Urinary bladder (tissue), 4 donors: Measurements from ENCODE around the gene MYH7B. TPM values are rescaled to one million over a fixed set of nuclear protein-coding genes. Genes with fewer than 3 reads are reported as not detected.
A peak's percentile ranks its signal among the peaks of the same experiment; 100 is the strongest.

ENCODE experiments used
- DNase-seq: peaks from one replicate; pipeline ENCODE4 v3.0.0-alpha.2; 2015; ENCODE audit errors: extremely low spot score
- H3K27ac ChIP-seq: one replicate; pipeline ENCODE4 v1.5.1; 2013; ENCODE audit warnings: low read depth, mild to moderate bottlenecking, moderate library complexity
- H3K36me3 ChIP-seq: one replicate; pipeline ENCODE4 v1.6.1; 2013; ENCODE audit warnings: mild to moderate bottlenecking, moderate library complexity; ENCODE audit not compliant: insufficient read depth
- H3K4me1 ChIP-seq: one replicate; pipeline ENCODE4 v1.6.1; 2013; ENCODE audit warnings: mild to moderate bottlenecking, moderate library complexity; ENCODE audit not compliant: insufficient read depth
- H3K4me3 ChIP-seq: one replicate; pipeline ENCODE4 v1.5.1; 2013; ENCODE audit warnings: low read depth, low read length
- WGBS: extraction: QIAGEN DNeasy Blood & Tissue Kit; methylation state at CpG from one replicate; pipeline ENCODE4 v1.1.7; 2013; 5-methylcytosine and 5-hydroxymethylcytosine counted together
- polyA plus RNA-seq: library from polyadenylated mRNA; stranded (reverse); fragments of 200-250 nt; gene quantifications from one replicate; pipeline ENCODE4 v1.2.3, GENCODE V29; 2013
- total RNA-seq: library from RNA; depleted of rRNA; stranded (reverse); fragments of >200 nt; gene quantifications from one replicate; pipeline ENCODE4 v1.2.3, GENCODE V29; 2014
- donor health status: healthy with polysubstance abuse.
- donor health status: healthy.

MYH7B gene
- total and polyA plus RNA-seq, 2 donors: 0.81 to 4.3 TPM

DNA sequence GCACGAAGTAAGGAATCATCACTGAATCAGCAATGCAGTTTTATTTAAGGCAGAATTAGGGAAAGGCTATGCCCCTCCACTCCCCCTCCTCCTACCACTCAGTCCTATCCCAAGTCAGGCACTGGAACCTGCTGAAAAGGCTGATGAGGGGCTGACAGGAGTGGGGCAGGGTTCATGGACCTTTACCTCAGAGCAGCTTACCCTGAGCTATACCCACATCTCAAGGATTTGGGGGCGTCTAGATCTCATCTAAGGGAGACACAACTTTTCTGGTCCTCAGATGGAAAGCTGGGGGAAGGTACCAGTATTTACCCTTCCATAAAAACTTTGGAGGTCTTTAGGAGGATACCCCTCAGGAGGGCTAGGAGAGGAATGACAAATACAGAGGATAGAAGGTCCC, 27.3 kb upstream of the MYH7B start:
- DNase-seq: no peak
- WGBS: 85% methylated on average over 2 of the region's 2 CpGs
- no peak overlapping the region for H3K27ac ChIP-seq
- H3K36me3 ChIP-seq: no peaks in the 10 kb centered on the region
- H3K4me3 ChIP-seq: no peak overlapping the region
- H3K4me1 ChIP-seq: no peaks in the 10 kb centered on the region

DNA sequence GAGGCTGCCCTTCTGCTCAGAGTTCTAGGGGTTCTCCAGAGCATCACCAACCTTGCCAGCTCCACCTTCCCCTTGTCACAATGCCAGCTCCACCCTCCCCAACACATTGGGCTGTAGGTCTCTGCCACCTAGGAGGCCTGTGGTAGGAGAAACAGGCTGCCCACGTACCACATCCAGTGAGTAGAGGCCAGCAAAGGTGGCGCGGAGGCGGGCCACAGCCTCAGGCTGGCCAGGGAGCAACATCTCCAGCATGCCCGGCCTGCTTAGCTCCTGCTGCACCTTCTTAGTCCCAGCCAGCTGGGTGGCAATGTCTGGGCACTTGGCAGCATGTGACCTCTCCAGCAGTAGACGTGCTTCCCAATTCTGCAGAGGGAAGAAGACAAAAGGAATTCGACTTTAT, 23.9 kb upstream of the MYH7B start:
- Histone ChIP-seq H3K4me1 (no peaks in the 10 kb centered on the region), H3K27ac (no peak overlapping the region), H3K4me3 (no peak overlapping the region), H3K36me3 (no peaks in the 10 kb centered on the region)
- no peak for DNase-seq
- 95% methylated on average over 7 of the region's 7 CpGs for WGBS

GRCh38 chr20:34938466-34939163, 17.1 kb upstream of the MYH7B start:
- WGBS: 86% methylated on average over 14 of the region's 14 CpGs
- Histone ChIP-seq H3K36me3 (no peaks in the 10 kb centered on the region), H3K4me1 (no peaks in the 10 kb centered on the region), H3K27ac (no peak overlapping the region), H3K4me3 (no peak overlapping the region)
- DNase-seq: no peak

DNA sequence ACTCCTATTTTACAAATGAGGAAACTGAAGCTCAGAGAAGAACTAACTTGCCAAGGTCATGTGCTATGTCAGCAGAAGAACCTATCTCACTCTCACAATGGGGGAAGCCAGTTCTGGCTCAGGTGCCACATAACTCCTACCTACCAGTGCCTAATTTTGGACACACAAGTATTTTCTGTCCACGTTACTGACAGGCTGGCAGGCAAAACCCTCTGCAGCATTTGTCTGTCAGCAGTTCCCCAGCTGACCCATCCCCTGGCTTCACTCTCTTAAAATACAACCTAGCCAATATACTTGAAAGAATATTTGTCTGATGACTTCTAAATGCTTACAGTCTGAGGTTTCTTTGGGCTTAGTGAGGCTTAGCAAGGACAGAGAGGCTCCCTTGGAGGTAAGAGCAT, 15.6 kb upstream of the MYH7B start:
- no peaks in the 10 kb centered on the region for H3K4me1 ChIP-seq
- no peak overlapping the region for H3K27ac ChIP-seq
- 93% methylated on average over 1 of the region's 1 CpG for WGBS
- H3K36me3 ChIP-seq: no peaks in the 10 kb centered on the region
- no peak for DNase-seq
- no peak overlapping the region for H3K4me3 ChIP-seq

DNA sequence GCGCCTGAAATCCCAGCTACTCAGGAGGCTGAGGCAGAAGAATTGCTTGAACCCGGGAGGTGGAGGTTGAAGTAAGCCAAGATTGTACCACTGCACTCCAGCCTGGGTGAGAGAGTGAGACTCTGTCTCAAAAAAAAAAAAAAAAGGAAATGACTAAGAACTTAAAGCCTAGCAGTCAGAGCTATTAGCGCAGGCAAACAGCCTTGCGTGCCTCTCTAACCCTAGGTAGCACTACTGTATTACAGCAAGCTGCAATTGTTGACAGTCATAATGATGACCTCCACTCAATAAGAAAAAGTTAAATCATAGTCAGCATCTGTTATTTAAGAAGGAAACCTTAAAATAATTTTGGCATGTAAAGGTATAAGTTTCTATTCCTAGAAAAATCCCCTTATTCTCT, 14.4 kb upstream of the MYH7B start:
- no peak overlapping the region for H3K27ac ChIP-seq
- H3K4me1 ChIP-seq: no peaks in the 10 kb centered on the region
- 90% methylated on average over 4 of the region's 4 CpGs for WGBS
- no peaks in the 10 kb centered on the region for H3K36me3 ChIP-seq
- H3K4me3 ChIP-seq: no peak overlapping the region
- no peak for DNase-seq

DNA sequence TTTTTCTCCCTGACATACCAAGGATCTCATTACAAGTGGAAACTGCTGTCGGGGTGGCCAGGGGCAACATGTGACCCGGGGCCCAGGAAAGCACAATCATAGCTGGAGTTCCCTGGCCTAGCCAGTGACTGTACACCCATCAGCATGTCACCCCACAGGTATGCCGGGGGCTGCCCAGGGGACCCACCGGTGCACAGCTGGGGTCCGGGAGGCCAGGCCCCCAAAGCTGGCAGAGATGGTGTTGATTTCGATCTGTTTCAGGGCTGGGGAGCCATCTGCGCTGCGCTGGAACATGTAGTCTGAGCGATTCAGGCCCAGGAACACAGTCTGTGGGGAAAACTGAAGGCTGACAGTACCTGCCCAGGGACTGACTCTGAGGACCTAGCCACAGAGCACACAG, 13.4 kb upstream of the MYH7B start:
- 96% methylated on average over 9 of the region's 9 CpGs for WGBS

DNA sequence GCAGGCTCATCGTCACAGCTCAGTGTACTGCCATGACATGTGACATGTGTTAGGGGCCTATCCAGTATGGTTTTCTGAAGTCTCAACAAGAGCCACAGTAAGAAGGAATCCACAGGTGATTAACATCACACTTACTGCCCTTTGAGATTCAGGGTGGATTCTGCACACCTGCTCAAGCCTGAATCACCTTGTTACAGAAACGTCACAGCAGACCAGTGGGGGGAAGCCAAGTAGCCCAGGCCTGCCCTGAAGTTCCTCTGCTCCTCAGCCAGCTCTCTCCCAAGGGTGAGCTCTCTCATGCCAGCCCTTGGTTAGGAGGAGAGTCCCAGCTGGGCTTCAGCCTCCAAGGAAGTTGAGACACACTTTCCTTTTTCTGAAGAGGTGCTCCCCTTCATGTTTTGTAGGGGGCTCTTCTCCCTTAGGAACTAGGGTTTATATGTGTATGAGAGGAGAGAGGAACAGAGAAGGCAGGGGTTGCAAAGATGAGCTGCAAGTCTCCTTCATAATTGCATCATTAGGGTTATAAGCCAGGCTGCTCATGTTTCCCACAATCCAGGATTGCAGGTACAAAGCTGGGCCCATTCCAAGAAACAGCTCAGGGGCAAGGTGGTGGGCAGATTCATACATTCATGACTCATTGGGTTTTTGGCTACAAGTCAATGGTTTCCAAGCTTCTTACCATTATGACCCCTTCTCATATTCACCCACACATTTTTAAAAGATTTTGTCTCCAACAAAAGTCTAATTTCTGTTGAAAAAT, 11.7 kb upstream of the MYH7B start:
- Histone ChIP-seq H3K4me3 (no peak overlapping the region), H3K27ac (no peak overlapping the region), H3K4me1 (no peaks in the 10 kb centered on the region), H3K36me3 (no peaks in the 10 kb centered on the region)
- 84% methylated on average over 2 of the region's 2 CpGs for WGBS
- no peak for DNase-seq

More for the DNA sequence above, 13.4 kb upstream of the MYH7B start:
- DNase-seq: no peak
- H3K36me3 ChIP-seq: no peaks in the 10 kb centered on the region
- no peaks in the 10 kb centered on the region for H3K4me1 ChIP-seq
- H3K4me3 ChIP-seq: no peak overlapping the region
- H3K27ac ChIP-seq: no peak overlapping the region

GRCh38 chr20:34945315-34946077, 10.2 kb upstream of the MYH7B start:
- 77% methylated on average over 7 of the region's 7 CpGs for WGBS
- Histone ChIP-seq H3K36me3 (peaks cover 2% of the 10 kb centered on the region), H3K4me3 (no peak overlapping the region), H3K4me1 (no peaks in the 10 kb centered on the region), H3K27ac (no peak overlapping the region)
- DNase-seq: no peak

DNA sequence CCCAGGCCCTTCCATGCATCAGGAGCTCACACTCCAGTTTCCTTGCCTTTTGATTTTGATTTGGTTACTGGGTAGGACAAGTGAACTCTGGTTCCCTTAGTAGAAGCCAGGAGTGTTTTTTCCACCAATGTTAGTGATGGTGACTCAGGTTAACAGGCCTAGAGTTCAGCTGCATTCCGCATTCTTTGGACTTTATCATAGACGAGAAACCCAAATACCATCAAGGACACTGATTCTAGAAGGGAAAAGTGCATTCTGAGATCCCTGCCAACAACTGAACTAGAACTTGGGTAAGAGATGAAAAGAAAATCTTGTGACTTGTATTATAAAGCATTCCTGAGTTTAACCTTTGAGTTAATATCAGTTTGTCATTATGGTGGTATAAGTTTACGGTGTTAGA, 9.0 kb upstream of the MYH7B start:
- peaks cover 2% of the 10 kb centered on the region for H3K36me3 ChIP-seq
- no peak overlapping the region for H3K4me3 ChIP-seq
- DNase-seq: no peak
- no peaks in the 10 kb centered on the region for H3K4me1 ChIP-seq
- H3K27ac ChIP-seq: peak overlapping the region; percentile 2
- WGBS: 92% methylated on average over 3 of the region's 3 CpGs

DNA sequence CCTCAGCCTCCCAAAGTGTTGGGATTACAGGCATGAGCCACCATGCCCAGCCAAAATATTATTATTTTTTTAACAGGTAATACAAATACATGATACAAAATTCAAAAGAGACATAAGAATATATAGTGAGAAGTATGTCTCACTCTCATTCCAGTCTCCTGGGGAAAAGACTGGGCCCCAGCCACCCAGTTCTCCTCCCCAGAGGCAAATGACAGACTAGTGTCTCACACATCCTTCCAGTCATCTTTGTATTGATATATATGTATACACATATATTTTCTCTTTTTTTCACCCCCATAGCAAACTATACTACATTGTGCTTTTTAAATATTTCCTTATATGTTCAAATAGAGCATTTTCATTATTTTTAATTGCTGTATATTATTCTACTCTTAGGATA, 8.3 kb upstream of the MYH7B start:
- Histone ChIP-seq H3K4me1 (no peaks in the 10 kb centered on the region), H3K27ac (no peak overlapping the region), H3K4me3 (no peak overlapping the region), H3K36me3 (peaks cover 2% of the 10 kb centered on the region)
- no peak for DNase-seq

DNA sequence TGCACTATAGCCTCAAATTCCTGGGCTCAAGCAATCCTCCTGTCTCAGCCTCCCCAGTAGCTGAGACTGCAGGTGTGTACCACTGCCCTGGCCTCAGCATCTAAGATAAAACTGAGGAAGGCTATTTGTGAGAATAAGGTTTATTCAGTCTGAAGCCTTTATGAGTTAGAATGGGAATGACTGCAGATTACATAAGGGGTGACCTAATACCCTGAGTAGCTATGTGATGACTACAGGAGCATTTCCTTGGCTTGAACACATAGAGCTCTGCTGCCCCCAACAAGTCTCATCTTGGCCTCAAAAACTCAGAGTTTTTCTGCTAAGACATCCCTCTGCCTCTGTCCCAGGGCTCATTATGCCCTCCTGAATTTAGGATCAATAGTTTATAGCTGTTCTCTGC, 7.6 kb upstream of the MYH7B start:
- no peak overlapping the region for H3K27ac ChIP-seq
- DNase-seq: no peak
- no peaks in the 10 kb centered on the region for H3K4me1 ChIP-seq
- H3K4me3 ChIP-seq: no peak overlapping the region
- peaks cover 2% of the 10 kb centered on the region for H3K36me3 ChIP-seq

DNA sequence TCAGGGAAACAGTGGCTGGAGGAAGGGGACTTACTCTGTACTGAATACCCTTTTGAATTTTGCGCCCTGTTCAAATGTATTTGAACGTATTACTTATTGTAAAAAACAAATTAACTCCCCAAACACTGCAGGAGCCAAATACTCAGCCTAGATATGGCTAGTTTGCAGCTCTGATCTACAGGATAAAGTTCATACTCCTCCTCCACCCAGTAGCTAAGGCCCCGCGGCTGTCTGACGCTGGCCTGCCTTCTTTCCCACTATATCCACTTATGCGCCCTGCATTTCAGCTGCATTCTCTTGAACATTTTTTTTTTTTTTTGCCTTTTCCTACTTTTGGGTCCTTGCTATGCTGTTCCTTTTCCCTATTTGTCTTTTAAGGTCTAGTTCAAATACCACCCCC, 6.5 kb upstream of the MYH7B start:
- Histone ChIP-seq H3K27ac (no peak overlapping the region), H3K36me3 (peaks cover 2% of the 10 kb centered on the region), H3K4me3 (no peak overlapping the region), H3K4me1 (no peaks in the 10 kb centered on the region)
- DNase-seq: no peak
- 94% methylated on average over 6 of the region's 6 CpGs for WGBS

DNA sequence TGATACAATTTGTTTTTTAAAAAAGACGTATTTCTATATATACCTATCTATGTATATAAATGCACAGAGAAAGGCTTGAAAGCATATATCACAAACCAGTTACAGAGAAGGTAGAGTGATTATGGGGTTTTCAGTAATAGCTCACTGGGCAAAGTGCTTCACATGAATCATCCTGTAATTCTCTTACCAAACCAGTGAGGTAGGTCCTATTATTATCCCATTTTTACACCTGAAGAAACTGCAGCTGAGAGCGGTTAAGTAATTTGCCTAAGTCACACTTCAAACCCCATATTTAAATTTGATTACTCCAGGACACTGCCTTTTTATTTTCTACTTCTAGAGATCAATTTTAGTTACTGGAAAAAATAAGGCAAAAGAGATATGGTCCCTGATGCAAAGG, 4.4 kb upstream of the MYH7B start:
- peaks cover 2% of the 10 kb centered on the region for H3K36me3 ChIP-seq
- no peaks in the 10 kb centered on the region for H3K4me1 ChIP-seq
- H3K27ac ChIP-seq: no peak overlapping the region
- DNase-seq: no peak
- H3K4me3 ChIP-seq: no peak overlapping the region
- WGBS: 93% methylated on average over 2 of the region's 2 CpGs

DNA sequence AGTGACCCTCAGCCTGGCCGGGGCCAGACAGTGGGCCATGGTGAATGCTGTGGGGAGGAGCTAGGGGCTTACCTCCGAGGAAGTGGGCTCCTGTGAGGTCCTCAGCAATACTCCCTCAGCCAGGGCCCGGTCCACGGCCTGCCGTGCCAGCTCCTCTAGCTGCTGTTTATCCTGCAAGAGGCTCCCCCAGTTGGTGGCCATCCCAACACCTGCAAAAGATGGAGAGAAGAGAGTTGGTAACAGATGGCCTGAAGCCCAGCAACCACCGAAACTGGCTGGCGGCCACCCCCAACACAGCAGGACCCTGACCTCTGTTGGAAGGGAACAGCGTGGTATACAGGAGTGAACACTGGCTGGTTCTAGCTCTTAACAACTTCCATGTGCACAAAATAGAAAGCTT, 4.0 kb upstream of the MYH7B start:
- H3K4me3 ChIP-seq: no peak overlapping the region
- H3K36me3 ChIP-seq: peaks cover 2% of the 10 kb centered on the region
- no peaks in the 10 kb centered on the region for H3K4me1 ChIP-seq
- H3K27ac ChIP-seq: no peak overlapping the region
- no peak for DNase-seq
- WGBS: 86% methylated on average over 8 of the region's 8 CpGs
